GM12878 (cell line): ENCODE results near the gene STK39. TPM values are rescaled to one million over a fixed set of nuclear protein-coding genes. Genes with fewer than 3 reads are reported as not detected.

Experiments used
- ATAC-seq: fragments of 200-7000 bp; cut with Tn5 transposase; 3 replicates; pipeline ENCODE4 v1.9.1; 2020; ENCODE audit warnings: mild to moderate bottlenecking, moderate library complexity
- BruUV-seq: library from RNA; stranded (reverse); fragments of 400-500 nt; replicated peaks from 2 replicates; lab custom pipeline; 2021; lab: Mats Ljungman, UMichigan
- CTCF ChIA-PET: fragments of 300-600 bp; sonication (Branson Sonifier 250); formaldehyde crosslinking; extraction: SDS; loops from one replicate; lab custom pipeline; 2021; ENCODE audit warnings: inconsistent platforms; lab: Yijun Ruan, JAX
- POLR2A ChIA-PET: fragments of 350-600 bp; formaldehyde crosslinking; extraction: SDS; loops from one replicate; lab custom pipeline; 2021; ENCODE audit warnings: inconsistent platforms; lab: Charles Lee
- RAD21 ChIA-PET: fragments of 300-600 bp; sonication (Branson Sonifier 250); formaldehyde crosslinking; loops from one replicate; lab custom pipeline; 2023; ENCODE audit warnings: antibody characterized with exemption; ENCODE audit not compliant: unreplicated experiment; lab: Charles Lee
- SMC1A ChIA-PET: fragments of 300-600 bp; sonication (Branson Sonifier 250); formaldehyde crosslinking; loops from one replicate; lab custom pipeline; 2023; ENCODE audit not compliant: unreplicated experiment, uncharacterized antibody; lab: Charles Lee
- DNase-seq: peaks from one replicate; pipeline ENCODE4 v3.0.0-alpha.2; 2011; ENCODE audit warnings: low read depth, low spot score
- FAIRE-seq: peaks from 3 replicates; lab custom pipeline; 2011; peaks lifted over from hg19 to GRCh38; lab: Jason Lieb, UNC
- H2AFZ ChIP-seq: 2 replicates; pipeline ENCODE4 v1.6.0; 2011; ENCODE audit warnings: low read depth, low read length, control low read depth; ENCODE audit not compliant: control insufficient read depth
- H3K27ac ChIP-seq: 2 replicates; pipeline ENCODE4 v1.5.1; 2011; ENCODE audit warnings: control low read depth; ENCODE audit not compliant: control insufficient read depth, insufficient read depth
- H3K27me3 ChIP-seq, 2 experiments: replicated peaks in 1 of 2; 2 replicates each; pipeline versions ENCODE4 v1.6.0 to v1.6.1; 2011; ENCODE audit warnings: low read length in 1 of 2; ENCODE audit not compliant: control insufficient read depth in 2 of 2, insufficient read depth in 2 of 2
- H3K36me3 ChIP-seq, 2 experiments: 2 replicates each; pipeline ENCODE4 v1.5.1; 2011; ENCODE audit warnings: low read length in 1 of 2; ENCODE audit not compliant: control insufficient read depth in 2 of 2, insufficient read depth in 2 of 2
- H3K4me1 ChIP-seq: 2 replicates; pipeline ENCODE4 v1.6.1; 2011; ENCODE audit warnings: mild to moderate bottlenecking, low read length, moderate library complexity, mixed read lengths; ENCODE audit not compliant: control insufficient read depth, insufficient read depth
- H3K4me2 ChIP-seq: 2 replicates; pipeline ENCODE4 v1.6.0; 2011; ENCODE audit warnings: control low read depth; ENCODE audit not compliant: control insufficient read depth, insufficient read depth
- H3K4me3 ChIP-seq: fragments of 200-600 bp; sonication (generic); 2 replicates; pipeline ENCODE4 v1.5.1; 2016
- H3K79me2 ChIP-seq: 2 replicates; pipeline ENCODE4 v1.6.0; 2011; ENCODE audit warnings: low read length; ENCODE audit not compliant: control insufficient read depth, insufficient read depth
- H3K9ac ChIP-seq: 2 replicates; pipeline ENCODE4 v1.8.0; 2011; ENCODE audit warnings: low read length, control low read depth, mixed read lengths; ENCODE audit not compliant: control insufficient read depth, insufficient read depth
- H3K9me3 ChIP-seq: replicated peaks from 3 replicates; pipeline ENCODE4 v1.5.1; 2011; ENCODE audit warnings: mild to moderate bottlenecking, low read length; ENCODE audit not compliant: control insufficient read depth, insufficient read depth
- H4K20me1 ChIP-seq: 2 replicates; pipeline ENCODE4 v1.6.0; 2011; ENCODE audit not compliant: control insufficient read depth, insufficient read depth
- ATF7 ChIP-seq: fragments of 450-650 bp; IDR thresholded peaks from 2 replicates; pipeline ENCODE4 v1.6.1; 2016; ENCODE audit warnings: low read depth, mild to moderate bottlenecking
- EP300 ChIP-seq, 2 experiments: fragments of 150-350 bp in 1 of 2; IDR thresholded peaks; 2 replicates each; pipeline ENCODE4 v1.6.1; 2011 to 2012; ENCODE audit warnings: low read depth in 2 of 2, low read length in 2 of 2, borderline replicate concordance in 1 of 2, improper control_type of control experiment in 1 of 2, inconsistent platforms in 1 of 2; ENCODE audit not compliant: control insufficient read depth in 1 of 2
- MEF2B ChIP-seq: fragments of 450-650 bp; IDR thresholded peaks from 2 replicates; pipeline ENCODE4 v1.6.1; 2018; ENCODE audit warnings: mild to moderate bottlenecking, moderate library complexity; ENCODE audit not compliant: partially characterized antibody, poor library complexity, severe bottlenecking
- ZBTB40 ChIP-seq: fragments of 450-650 bp; IDR thresholded peaks from 2 replicates; pipeline ENCODE4 v1.6.1; 2016; ENCODE audit warnings: mild to moderate bottlenecking, moderate library complexity, borderline replicate concordance
- ZNF384 ChIP-seq: IDR thresholded peaks from 2 replicates; pipeline ENCODE4 v1.6.1; 2012; ENCODE audit warnings: low read depth, mild to moderate bottlenecking, low read length, improper control_type of control experiment, borderline replicate concordance
- WGBS: methylation state at CpG from one replicate; pipeline ENCODE4 v1.1.6; 2016; ENCODE audit warnings: low lambda C conversion rate; ENCODE audit not compliant: insufficient replicate concordance, insufficient coverage; ENCODE audit errors: missing lambda C conversion rate; 5-methylcytosine and 5-hydroxymethylcytosine counted together
- in situ Hi-C: fragments of 300-500 bp; cut with MboI; formaldehyde crosslinking; loops from 9 replicates; pipeline ENCODE4 v1.14.3; 2018; ENCODE audit warnings: mixed read lengths
- intact Hi-C: fragments of 100-400 bp; cut with micrococcal nuclease; formaldehyde crosslinking; loops from one replicate; pipeline ENCODE4 v1.14.2; 2022; ENCODE audit not compliant: unreplicated experiment
- polyA plus RNA-seq, 11 experiments: library from polyadenylated mRNA; depleted of rRNA in 4 of 11; unstranded in 6 of 11; stranded (reverse) in 5 of 11; fragments of >200 nt; fragmentation: Nextera tagmentation in 4 of 11; fragmentation: Illumina TruSeq in 1 of 11; extraction: Ambion mirVana in 4 of 11; extraction: Trizol in 1 of 11; gene quantifications; 1 replicate in 1 of 11; 2 replicates in 10 of 11; pipeline versions ENCODE4 v1.2.1 to v1.2.3, GENCODE V29; 2011 to 2016; ENCODE audit warnings: inconsistent platforms in 2 of 11, missing spikeins in 2 of 11, low read depth in 1 of 11
- total RNA-seq, 4 experiments: library from RNA; depleted of rRNA in 3 of 4; stranded (reverse); fragments of >200 nt in 3 of 4; fragmentation: Illumina TruSeq in 1 of 4; extraction: Trizol in 1 of 4; gene quantifications; 2 replicates each; pipeline versions ENCODE4 v1.2.1 to v1.2.3, GENCODE V29; 2013 to 2021
- TF ChIP-seq, protein P1 (sequence below): fragments of 450-650 bp; formaldehyde crosslinking; IDR thresholded peaks from 2 replicates; pipeline ENCODE4 v1.4.0; 2020; ENCODE audit warnings: mild to moderate bottlenecking, moderate library complexity

Gene STK39
- total and polyA plus RNA-seq, 10 of the 15 experiments (the other 5 are each of a cell fraction or from before 2014, with no cell fraction given), result 0.03 to 0.21 (median 0.07) TPM; not detected in 5

DNA sequence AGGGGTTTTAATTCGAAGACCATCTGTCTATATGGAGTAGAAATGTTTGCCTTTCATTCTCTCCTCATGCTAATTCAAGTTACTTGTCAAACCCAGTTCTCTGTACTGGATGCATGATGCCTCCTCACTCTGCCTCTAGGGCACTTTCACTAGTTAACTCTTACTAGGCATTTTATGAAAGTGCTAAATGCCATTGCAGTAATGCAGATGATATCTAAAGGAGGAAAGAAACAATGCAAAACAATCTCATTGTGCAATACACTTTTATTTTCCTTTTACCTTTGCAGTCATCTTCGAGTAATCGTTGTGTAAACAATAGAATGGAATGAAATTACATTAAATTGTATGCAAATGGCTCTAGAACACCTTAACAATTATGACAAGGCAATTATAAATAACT is 293.6 kb downstream of the STK39 start (continued):
- no peak for TF ChIP-seq ZBTB40

GRCh38 chr2:167950571-167950970 is 296.8 kb downstream of the STK39 start:
- H3K4me3 ChIP-seq, result no peak overlapping the region
- CTCF ChIA-PET, result interaction anchor here (0.9 kb wide), 1 partner anchor 169 kb away, joined by 3 read pairs; no protein-coding TSS in a partner anchor
- RAD21 ChIA-PET, result no interaction called here
- DNase-seq, result no peak
- WGBS, result 98% methylated on average over 2 of the region's 2 CpGs
- H2AFZ ChIP-seq, result no peak overlapping the region
- TF ChIP-seq ATF7, result no peak
- TF ChIP-seq EP300 (IDR thresholded peaks at IDR 0.05; ENCODE audit: borderline replicate concordance in 1 of 2, control insufficient read depth in 1 of 2, low read depth in 2 of 2, low read length in 2 of 2), result no peak
- TF ChIP-seq ZNF384, result no peak
- TF ChIP-seq, protein P1, sequence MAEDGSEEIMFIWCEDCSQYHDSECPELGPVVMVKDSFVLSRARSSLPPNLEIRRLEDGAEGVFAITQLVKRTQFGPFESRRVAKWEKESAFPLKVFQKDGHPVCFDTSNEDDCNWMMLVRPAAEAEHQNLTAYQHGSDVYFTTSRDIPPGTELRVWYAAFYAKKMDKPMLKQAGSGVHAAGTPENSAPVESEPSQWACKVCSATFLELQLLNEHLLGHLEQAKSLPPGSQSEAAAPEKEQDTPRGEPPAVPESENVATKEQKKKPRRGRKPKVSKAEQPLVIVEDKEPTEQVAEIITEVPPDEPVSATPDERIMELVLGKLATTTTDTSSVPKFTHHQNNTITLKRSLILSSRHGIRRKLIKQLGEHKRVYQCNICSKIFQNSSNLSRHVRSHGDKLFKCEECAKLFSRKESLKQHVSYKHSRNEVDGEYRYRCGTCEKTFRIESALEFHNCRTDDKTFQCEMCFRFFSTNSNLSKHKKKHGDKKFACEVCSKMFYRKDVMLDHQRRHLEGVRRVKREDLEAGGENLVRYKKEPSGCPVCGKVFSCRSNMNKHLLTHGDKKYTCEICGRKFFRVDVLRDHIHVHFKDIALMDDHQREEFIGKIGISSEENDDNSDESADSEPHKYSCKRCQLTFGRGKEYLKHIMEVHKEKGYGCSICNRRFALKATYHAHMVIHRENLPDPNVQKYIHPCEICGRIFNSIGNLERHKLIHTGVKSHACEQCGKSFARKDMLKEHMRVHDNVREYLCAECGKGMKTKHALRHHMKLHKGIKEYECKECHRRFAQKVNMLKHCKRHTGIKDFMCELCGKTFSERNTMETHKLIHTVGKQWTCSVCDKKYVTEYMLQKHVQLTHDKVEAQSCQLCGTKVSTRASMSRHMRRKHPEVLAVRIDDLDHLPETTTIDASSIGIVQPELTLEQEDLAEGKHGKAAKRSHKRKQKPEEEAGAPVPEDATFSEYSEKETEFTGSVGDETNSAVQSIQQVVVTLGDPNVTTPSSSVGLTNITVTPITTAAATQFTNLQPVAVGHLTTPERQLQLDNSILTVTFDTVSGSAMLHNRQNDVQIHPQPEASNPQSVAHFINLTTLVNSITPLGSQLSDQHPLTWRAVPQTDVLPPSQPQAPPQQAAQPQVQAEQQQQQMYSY (CRISPR knock-in tag), result no peak
- no peak for TF ChIP-seq MEF2B
- no TSS peak for BruUV-seq
- intact Hi-C loops, result no loop called here
- no peaks in the 10 kb centered on the region for H3K9me3 ChIP-seq
- H3K27me3 ChIP-seq, result no peaks in the 10 kb centered on the region; a peak in 1 of 4 replicates
- no peak overlapping the region for H3K4me2 ChIP-seq
- no peaks in the 10 kb centered on the region for H3K4me1 ChIP-seq
- H3K79me2 ChIP-seq, result no peaks in the 10 kb centered on the region
- no peak overlapping the region for H3K9ac ChIP-seq
- ATAC-seq, result no peak
- SMC1A ChIA-PET, result interaction anchor here (0.9 kb wide), 1 partner anchor 169 kb away, joined by 3 read pairs; no protein-coding TSS in a partner anchor
- H3K36me3 ChIP-seq, result no peaks in the 10 kb centered on the region
- no peak for FAIRE-seq
- in situ Hi-C loops, result no loop called here
- POLR2A ChIA-PET, result no interaction called here
- H4K20me1 ChIP-seq, result no peaks in the 10 kb centered on the region
- no peak overlapping the region for H3K27ac ChIP-seq
